Measurements from ENCODE around the gene CBR3.

Gene CBR3

DNA sequence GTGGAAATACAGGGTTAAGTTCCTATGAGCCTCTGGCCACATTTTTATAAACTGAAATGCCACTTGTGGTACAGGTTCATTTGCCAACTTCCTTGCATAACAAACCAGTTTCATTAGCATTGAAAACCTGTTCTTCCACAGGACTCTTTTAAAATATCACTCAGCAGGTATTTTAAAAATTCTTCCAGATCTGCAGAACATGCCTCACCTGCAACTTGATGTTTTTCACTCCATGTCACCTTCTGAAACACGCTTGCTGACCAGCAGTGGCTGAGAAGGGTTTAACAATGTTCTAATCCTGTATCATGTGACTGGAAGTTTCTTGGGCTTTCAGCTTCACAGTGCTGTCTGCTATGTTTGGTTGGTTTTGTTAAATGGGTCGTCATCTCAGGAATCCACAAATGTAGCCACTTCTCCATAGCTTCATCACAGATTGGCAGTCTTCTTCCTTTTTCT is 17.6 kb upstream of the CBR3 start:
- no peak for ATAC-seq
- TF ChIP-seq ZNF8 (CRISPR knock-in tag; IDR thresholded peaks at IDR 0.05) (no peak), ESRRG (CRISPR knock-in tag; IDR thresholded peaks at IDR 0.05) (no peak), ZNF70 (CRISPR knock-in tag; IDR thresholded peaks at IDR 0.05) (no peak), ZFP30 (CRISPR knock-in tag; IDR thresholded peaks at IDR 0.05) (no peak), RARB (CRISPR knock-in tag; IDR thresholded peaks at IDR 0.05) (no peak)

DNA sequence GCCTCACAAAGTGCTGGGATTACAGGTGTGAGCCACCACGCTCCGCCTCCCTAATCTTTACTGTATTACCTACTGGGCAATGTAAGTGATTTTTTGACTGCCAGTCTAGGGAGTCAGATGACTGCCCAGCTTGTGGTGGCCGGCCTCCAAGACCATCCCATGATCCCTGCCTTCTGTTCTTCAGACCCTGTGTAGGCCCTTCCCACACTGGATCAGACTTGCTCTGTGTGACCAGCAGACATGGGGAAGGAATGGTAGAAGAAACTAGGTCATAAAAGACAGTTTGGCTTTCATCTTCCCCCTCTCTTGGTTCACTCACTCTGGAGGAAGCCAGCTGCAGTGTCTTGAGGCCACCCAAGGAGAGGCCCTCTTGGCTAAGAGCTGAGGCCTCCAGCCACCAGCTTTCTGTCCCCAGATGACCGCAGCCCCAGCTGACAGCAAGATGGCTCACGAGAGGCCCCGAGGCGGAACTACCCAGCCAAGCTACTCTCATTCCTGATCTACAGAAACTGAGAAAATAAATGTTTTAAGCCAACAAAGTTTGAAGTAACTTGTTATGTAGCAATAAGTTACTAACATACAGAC is 14.5 kb upstream of the CBR3 start:
- ATAC-seq: no peak
- TF ChIP-seq, protein P1, sequence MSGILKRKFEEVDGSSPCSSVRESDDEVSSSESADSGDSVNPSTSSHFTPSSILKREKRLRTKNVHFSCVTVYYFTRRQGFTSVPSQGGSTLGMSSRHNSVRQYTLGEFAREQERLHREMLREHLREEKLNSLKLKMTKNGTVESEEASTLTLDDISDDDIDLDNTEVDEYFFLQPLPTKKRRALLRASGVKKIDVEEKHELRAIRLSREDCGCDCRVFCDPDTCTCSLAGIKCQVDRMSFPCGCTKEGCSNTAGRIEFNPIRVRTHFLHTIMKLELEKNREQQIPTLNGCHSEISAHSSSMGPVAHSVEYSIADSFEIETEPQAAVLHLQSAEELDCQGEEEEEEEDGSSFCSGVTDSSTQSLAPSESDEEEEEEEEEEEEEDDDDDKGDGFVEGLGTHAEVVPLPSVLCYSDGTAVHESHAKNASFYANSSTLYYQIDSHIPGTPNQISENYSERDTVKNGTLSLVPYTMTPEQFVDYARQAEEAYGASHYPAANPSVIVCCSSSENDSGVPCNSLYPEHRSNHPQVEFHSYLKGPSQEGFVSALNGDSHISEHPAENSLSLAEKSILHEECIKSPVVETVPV (CRISPR knock-in tag; IDR thresholded peaks at IDR 0.05): no peak
- TF ChIP-seq ISL1 (CRISPR knock-in tag; IDR thresholded peaks at IDR 0.05): no peak
- no peak for TF ChIP-seq ESRRG (CRISPR knock-in tag; IDR thresholded peaks at IDR 0.05)
- no peak for TF ChIP-seq ZFP3 (CRISPR knock-in tag; IDR thresholded peaks at IDR 0.05)
- no peak for TF ChIP-seq ZNF565 (CRISPR knock-in tag; conservative IDR thresholded peaks at IDR 0.05; ENCODE audit: low read depth)
- no peak for TF ChIP-seq SNAI2 (CRISPR knock-in tag; IDR thresholded peaks at IDR 0.05)
- TF ChIP-seq TCF4 (CRISPR knock-in tag; IDR thresholded peaks at IDR 0.05; ENCODE audit: borderline replicate concordance): no peak
- TF ChIP-seq OSR1 (CRISPR knock-in tag; IDR thresholded peaks at IDR 0.05): no peak
- TF ChIP-seq PPARA (CRISPR knock-in tag; IDR thresholded peaks at IDR 0.05; ENCODE audit: borderline replicate concordance): no peak
- no peak for TF ChIP-seq BACH2 (CRISPR knock-in tag; IDR thresholded peaks at IDR 0.05; ENCODE audit: borderline replicate concordance)
- TF ChIP-seq, protein P2, sequence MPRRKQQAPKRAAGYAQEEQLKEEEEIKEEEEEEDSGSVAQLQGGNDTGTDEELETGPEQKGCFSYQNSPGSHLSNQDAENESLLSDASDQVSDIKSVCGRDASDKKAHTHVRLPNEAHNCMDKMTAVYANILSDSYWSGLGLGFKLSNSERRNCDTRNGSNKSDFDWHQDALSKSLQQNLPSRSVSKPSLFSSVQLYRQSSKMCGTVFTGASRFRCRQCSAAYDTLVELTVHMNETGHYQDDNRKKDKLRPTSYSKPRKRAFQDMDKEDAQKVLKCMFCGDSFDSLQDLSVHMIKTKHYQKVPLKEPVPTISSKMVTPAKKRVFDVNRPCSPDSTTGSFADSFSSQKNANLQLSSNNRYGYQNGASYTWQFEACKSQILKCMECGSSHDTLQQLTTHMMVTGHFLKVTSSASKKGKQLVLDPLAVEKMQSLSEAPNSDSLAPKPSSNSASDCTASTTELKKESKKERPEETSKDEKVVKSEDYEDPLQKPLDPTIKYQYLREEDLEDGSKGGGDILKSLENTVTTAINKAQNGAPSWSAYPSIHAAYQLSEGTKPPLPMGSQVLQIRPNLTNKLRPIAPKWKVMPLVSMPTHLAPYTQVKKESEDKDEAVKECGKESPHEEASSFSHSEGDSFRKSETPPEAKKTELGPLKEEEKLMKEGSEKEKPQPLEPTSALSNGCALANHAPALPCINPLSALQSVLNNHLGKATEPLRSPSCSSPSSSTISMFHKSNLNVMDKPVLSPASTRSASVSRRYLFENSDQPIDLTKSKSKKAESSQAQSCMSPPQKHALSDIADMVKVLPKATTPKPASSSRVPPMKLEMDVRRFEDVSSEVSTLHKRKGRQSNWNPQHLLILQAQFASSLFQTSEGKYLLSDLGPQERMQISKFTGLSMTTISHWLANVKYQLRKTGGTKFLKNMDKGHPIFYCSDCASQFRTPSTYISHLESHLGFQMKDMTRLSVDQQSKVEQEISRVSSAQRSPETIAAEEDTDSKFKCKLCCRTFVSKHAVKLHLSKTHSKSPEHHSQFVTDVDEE (CRISPR knock-in tag; IDR thresholded peaks at IDR 0.05): no peak
- no peak for TF ChIP-seq ARNTL (CRISPR knock-in tag; IDR thresholded peaks at IDR 0.05; ENCODE audit: borderline replicate concordance, low read depth)
- no peak for TF ChIP-seq ZFP30 (CRISPR knock-in tag; IDR thresholded peaks at IDR 0.05)
- TF ChIP-seq, protein P3, sequence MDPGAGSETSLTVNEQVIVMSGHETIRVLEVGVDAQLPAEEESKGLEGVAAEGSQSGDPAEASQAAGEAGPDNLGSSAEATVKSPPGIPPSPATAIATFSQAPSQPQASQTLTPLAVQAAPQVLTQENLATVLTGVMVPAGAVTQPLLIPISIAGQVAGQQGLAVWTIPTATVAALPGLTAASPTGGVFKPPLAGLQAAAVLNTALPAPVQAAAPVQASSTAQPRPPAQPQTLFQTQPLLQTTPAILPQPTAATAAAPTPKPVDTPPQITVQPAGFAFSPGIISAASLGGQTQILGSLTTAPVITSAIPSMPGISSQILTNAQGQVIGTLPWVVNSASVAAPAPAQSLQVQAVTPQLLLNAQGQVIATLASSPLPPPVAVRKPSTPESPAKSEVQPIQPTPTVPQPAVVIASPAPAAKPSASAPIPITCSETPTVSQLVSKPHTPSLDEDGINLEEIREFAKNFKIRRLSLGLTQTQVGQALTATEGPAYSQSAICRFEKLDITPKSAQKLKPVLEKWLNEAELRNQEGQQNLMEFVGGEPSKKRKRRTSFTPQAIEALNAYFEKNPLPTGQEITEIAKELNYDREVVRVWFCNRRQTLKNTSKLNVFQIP (CRISPR knock-in tag; IDR thresholded peaks at IDR 0.05; ENCODE audit: borderline replicate concordance, low read depth): no peak
- TF ChIP-seq GLIS3 (CRISPR knock-in tag; IDR thresholded peaks at IDR 0.05): no peak
- no peak for TF ChIP-seq RARB (CRISPR knock-in tag; IDR thresholded peaks at IDR 0.05)
- no peak for TF ChIP-seq ZC3H10 (CRISPR knock-in tag; IDR thresholded peaks at IDR 0.05)
- no peak for TF ChIP-seq TOX (CRISPR knock-in tag; IDR thresholded peaks at IDR 0.05; ENCODE audit: borderline replicate concordance)
- TF ChIP-seq, protein P4, sequence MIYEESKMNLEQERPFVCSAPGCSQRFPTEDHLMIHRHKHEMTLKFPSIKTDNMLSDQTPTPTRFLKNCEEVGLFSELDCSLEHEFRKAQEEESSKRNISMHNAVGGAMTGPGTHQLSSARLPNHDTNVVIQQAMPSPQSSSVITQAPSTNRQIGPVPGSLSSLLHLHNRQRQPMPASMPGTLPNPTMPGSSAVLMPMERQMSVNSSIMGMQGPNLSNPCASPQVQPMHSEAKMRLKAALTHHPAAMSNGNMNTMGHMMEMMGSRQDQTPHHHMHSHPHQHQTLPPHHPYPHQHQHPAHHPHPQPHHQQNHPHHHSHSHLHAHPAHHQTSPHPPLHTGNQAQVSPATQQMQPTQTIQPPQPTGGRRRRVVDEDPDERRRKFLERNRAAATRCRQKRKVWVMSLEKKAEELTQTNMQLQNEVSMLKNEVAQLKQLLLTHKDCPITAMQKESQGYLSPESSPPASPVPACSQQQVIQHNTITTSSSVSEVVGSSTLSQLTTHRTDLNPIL (CRISPR knock-in tag; IDR thresholded peaks at IDR 0.05; ENCODE audit: low read depth): no peak

DNA sequence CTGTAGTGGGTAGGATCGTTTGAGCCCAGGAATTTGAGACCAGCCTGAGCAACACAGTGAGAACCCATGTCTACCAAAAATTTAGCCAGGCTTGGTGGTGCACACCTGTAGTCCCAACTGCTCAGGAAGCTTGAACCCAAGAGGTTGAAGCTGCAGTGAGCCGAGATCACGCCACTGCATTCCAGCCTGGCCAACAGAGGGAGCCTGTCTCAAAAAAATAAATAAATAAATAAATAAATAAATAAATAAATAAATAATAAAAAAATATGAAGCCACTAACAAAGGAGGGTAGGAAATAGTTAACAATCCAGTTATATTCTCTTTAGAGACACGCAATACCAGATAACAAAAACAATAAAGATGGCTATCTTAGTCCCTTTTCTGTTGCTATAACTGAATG is 11.9 kb upstream of the CBR3 start:
- ATAC-seq: no peak

More for the DNA sequence above, 11.9 kb upstream of the CBR3 start:
- no peak for TF ChIP-seq ISL1 (CRISPR knock-in tag; IDR thresholded peaks at IDR 0.05)
- TF ChIP-seq ZNF70 (CRISPR knock-in tag; IDR thresholded peaks at IDR 0.05): no peak
- TF ChIP-seq ARNTL (CRISPR knock-in tag; IDR thresholded peaks at IDR 0.05; ENCODE audit: borderline replicate concordance, low read depth): no peak
- no peak for TF ChIP-seq PPARA (CRISPR knock-in tag; IDR thresholded peaks at IDR 0.05; ENCODE audit: borderline replicate concordance)
- TF ChIP-seq GLIS3 (CRISPR knock-in tag; IDR thresholded peaks at IDR 0.05): no peak
- no peak for TF ChIP-seq ZC3H10 (CRISPR knock-in tag; IDR thresholded peaks at IDR 0.05)
- TF ChIP-seq TOX (CRISPR knock-in tag; IDR thresholded peaks at IDR 0.05; ENCODE audit: borderline replicate concordance): no peak
- TF ChIP-seq ZFP30 (CRISPR knock-in tag; IDR thresholded peaks at IDR 0.05): no peak
- no peak for TF ChIP-seq BACH2 (CRISPR knock-in tag; IDR thresholded peaks at IDR 0.05; ENCODE audit: borderline replicate concordance)
- no peak for TF ChIP-seq ESRRG (CRISPR knock-in tag; IDR thresholded peaks at IDR 0.05)

Measured in SK-N-SH treated with all-trans-retinoic acid at 6 μM for 48 hours (cell line).